HG03342 (cell line): ENCODE results near the gene NATD1.
"Not testable (repeated sequence)": the region's sequence is repeated elsewhere in the genome, so short reads cannot be mapped to it uniquely, and the experiment has no call there.

ENCODE experiments used
- ATAC-seq: cut with Tn5 transposase; IDR thresholded peaks from one replicate; pipeline ENCODE4 v1.9.1; 2021; ENCODE audit warnings: mild to moderate bottlenecking, moderate library complexity; ENCODE audit not compliant: unreplicated experiment

The NATD1 gene

DNA sequence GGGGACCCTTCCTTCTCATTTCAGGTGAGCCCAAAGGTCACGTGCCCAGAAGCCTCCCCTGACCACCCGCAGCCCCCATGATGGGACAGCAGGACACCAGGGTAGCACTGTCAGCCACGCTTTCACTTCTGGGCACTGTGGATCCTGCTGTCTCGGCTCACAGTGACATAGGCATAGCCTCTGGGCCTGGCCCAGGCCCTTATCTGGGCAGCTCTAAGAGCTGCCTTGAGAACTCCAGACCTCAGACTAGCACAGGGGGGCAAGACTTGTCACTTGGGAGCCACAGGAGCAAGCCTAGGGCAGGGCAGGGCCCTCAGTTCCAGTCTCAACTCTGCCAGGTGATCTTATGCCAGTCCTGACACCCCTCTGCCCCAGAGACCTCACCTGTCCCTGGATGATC lies 4.7 kb downstream of the NATD1 start:
- no peak for ATAC-seq

DNA sequence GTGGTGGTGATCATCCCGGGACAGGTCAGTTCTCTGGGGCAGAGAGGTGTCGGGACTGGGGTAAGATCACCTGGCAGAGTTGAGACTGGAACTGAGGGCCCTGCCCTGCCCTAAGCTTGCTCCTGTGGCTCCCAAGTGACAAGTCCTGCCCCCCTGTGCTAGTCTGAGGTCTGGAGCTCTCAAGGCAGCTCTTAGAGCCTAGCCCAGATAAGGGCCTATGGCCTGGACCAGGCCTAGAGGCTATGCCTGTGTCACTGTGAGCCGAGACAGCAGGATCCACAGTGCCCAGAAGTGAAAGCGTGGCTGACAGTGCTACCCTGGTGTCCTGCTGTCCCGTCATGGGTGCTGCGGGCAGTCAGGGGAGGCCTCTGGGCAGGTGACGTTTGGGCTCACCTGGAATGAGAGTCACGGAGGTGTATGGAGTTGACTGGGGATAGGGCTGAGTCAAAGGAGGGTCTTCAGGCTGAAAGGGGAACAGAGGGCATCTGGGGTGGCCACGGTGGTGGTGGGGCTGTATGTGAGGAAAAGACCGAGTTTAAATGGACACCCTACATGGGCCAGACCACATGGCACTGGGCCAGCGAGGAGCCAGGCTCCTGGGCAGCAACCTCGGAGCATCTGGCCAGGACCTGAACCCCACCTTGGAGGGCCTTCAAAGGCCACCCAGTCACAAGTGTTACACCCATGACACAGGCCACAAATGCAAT lies 5.5 kb downstream of the NATD1 start:
- ATAC-seq: no peak

DNA sequence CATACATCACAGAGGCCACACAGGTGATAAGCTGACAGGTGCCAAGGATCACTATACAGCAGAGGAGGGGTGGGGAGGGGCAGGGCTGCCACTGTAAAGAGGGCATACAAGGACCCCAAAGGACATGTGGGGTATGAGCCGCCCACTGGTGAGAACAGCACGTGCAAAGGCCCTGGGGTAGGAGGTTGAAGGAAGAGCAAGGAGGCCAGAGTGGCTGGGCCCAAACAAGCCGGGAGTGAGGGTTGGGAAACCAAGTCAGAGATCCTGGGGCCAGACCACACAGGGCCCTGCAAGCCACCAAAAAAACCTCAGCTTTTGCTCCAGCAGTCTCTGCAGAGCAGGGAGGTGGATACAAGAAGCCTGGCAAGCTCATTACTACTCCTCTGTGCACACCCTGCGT lies 6.5 kb downstream of the NATD1 start:
- no peak for ATAC-seq

DNA sequence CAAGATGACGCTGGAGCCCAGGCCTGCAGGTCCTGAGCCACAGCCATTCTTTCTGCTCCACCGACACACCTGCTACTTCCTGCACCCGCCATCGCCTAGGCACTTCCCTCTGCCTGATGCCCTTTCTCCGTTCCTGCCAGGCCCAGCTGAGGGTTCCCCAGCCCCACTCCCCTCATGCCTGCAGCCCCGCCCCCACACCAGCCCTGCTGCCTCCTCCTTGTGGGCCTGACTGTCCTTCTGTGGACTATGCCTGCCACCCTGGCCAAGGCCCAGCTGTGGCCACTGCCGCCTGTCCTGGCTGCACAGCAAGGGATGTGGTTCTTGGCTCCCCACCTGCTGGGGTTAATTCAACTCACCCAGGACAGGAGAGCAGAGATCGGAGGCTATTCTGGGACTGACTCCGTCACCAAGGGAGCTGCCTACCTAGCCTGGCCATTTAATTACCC lies 7.5 kb downstream of the NATD1 start:
- no peak for ATAC-seq

DNA sequence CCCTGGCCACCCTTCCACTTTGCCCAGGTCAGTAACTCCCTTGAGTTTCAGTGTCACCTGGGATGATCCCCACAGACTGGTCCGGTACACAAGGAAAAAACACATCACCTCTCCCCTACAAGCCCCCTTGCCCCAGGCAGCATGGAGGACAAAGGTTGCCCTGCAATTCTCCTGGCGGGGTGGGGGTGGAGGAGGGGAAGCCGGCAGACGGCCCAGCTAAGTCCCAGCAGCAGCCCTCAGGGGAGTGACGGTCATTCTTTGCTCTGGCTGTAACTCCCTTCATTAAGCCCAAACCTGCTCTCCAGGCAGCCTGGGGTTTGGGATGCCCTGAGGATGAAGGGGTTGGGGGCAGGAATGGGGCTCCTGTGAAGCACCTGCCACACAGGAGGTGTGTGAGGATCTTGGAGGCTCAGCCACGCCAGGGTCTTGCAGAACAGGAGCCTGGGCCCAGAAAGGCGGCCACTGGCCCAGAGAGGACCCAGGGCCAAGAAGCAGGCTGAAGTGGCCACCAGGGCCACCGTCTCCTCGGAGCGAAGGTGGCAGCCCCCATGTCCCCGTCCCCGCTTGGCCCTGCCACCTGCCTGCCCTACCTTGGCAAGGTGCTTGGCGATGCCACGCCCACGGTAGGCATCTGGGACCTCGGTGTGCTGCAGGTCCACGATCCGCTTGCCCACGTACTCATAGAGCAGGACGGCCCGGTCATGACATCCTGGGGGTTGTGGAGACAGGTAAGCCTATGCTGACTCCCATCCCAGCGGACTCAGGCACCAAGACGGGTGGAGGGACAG lies 9.5 kb downstream of the NATD1 start:
- no peak for ATAC-seq

DNA sequence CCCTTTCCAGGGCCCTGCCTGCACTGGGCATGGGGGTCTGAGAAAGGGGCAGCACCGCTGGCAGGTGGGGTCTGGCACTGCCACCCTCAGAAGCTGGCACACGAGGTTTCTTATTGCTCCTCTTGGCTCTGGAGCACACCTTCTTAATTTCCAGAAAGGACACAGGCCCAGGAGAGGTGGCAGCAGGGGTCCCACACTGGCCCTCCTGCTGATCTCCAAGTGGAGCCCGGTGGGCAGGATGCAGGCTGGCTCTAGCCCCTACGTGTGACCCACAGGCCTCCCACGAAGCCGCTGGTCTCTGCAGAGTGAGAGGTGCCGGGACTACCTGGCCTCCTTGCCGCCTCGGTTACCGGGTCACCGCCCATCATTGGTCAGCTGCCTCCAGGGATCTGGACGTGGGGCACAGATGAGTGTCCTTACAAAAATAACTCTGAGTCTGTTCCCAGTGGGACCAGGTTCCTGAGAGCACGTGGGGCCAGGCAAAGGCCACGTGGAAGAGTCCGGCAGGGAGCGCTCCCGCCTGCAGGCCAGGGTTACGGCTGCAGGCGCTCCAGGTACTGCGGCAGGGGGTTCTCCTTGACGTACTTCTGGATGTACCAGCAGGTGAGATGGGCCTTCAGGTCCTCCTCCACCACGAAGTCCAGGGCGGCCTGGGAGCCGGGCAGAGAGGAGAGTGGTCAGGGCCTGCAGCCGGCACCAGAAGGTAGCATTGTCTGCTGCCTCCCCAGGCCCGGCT lies 10.3 kb downstream of the NATD1 start:
- no peak for ATAC-seq

DNA sequence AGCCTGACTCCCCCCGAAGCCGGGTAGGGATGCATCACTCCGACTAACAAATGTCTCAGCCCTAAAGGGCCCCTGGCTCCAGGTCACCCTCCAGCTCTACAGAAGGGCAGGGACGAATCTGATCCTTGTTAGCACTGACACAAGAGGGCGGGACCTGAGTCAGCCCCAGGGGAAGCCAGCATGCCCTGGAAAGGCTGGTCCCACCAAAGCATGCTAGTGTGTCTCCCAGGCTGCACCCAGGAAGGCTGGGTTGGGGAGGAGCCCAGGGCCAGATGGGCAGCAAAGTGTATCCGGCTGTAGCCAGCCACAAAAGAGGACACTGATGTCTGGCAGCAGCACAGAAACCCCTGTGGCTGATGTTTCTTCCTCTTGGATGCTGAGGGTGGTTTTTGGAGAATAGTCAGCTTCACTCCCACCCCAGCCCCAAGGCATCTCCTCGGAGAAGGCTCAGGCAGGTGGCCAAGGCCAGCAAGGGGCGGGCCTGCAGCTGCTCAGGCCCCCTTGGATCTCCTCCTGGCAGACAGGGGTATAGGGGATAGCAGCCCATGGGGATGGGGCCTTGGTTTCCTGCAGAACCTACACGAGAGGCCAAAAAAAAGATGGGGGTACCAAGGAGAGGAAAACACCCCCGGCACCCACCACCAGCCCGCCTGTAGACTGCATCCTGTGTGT lies 11.0 kb downstream of the NATD1 start:
- ATAC-seq: no peak

DNA sequence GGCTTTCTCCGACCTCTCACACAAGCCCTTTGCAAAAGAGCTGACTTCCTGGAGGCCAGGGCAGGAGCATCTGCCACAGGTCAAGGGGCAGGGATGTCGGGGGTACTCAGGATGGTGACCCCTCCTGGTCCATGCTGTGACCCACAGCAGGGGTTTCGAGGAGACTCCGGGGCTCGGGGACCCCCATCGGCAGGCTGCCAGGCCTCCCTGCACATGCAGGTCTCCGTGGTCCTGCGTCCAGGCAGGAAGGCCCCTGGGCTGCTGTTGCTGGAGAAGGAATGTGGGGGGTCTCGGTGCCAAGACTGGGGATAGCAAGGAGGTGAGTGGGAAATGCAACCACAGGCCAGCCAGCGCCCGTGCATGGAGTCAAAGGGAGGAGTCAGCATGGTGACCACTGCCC lies 11.6 kb downstream of the NATD1 start:
- no peak for ATAC-seq

DNA sequence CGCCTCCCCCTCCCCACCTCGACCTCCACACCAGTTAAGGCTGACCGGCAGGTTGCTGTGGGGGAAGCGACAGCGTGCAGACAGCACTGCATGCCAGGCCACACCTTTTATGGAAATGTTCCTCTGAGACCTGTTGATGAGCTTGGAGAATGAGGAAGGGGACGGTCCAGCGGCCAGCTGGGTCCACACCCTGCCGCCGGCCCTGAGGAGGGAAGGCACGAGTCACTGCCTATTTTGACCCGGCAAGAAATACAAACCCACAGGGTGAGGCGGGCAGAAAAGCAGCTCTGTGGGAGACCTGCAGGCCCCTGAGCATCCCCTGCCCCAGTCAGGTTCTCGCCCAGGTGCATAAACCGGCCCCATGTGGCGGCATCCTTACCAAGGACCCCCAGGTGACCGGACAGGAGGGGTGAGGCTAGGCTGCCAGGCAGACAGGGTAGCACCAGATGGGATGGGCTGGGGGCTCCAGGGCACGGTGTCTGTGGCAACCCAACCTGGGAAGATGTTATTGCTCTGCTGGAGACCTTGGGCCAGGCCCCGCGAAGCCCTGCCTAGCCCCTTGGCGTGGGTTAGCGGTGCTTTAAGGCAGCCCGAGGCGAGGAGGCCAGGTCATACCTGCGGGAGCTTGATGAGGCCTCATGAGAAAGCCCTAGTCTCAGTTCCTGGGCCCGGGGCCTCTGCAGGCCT lies 12.7 kb downstream of the NATD1 start:
- no peak for ATAC-seq

DNA sequence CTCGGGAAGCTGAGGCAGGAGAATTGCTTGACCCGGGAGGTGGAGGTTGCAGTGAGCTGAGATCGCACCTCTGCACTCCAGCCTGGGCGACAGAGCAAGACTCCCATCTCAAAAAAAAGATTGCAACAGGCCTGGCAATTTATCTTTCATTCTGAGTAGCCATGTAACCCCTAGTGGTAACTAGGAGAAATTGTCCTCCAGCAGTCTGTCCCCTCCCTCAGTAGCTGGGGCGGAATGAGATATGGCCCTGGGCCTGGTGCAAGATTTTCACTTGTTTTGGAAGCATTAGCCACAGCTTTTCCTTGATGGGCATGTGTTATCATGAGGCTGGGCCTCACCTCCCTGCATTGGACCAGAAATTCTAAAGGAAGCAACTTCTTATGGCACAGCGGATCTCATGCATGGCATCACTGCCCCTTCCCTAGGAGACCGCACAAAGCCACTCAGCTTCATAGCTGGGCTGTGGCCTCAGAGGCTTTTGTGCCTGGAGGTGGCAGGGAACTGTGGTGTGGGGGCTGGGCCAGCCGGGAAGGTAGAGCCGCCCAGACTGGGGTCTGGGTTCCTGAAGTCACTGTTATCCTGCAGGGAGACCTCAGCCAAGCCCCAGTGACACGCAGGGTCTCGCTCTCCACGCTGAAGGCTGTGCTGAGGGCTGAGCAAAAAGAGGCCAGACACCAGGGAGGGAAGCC lies 13.4 kb downstream of the NATD1 start:
- no peak for ATAC-seq

DNA sequence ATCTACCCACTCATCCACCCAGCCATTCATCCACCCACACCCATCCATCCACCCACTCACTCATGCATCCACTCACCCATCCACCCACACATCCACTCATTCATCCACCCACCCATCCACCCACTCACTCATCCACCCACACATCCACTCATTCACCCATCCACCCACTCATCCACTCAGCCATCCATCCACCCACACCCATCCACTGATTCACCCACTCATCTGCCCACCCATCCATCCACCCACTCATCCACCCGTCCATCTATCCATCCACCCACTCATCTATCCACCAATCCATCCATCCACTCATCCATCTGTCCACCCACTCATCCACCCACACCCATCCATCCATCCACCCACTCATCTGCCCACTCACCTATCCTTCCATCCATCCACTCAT lies 17.3 kb downstream of the NATD1 start:
- no peak for ATAC-seq

DNA sequence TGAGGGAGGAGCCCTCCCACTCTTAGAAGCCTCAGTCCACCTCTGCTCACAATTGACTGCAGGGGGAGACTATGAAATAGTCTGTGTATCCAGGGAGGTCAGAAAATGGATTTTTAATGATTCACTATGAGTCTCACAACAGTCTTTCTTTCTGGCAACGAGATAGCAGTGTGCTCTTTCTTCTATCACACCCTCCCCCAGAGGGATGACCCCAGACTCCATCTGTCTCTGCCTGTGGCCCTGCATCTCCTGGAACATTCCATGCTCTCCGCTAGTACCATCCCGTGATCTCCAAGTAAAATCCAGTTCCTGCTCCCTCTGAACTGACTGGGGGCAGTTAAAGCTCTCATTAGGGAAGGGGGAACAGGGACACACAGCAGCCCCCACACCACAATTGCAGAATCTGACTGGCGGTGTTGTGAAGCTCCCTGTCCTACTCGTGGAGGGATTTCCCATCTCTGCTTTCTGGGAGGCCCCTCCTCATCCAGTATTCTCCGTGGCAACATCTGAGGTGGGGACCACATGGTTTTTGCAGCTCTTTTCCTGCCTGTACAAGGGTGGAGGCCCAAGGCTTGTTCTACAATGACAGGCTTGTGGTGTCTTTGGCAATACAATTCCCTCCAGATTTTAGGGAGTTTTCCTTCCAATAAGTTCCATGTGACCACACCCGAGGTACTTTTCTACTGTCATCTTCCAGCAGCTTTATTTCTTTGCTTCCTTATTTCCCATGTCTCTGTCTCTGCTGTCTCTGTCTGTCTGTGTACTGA lies 19.4 kb downstream of the NATD1 start:
- no peak for ATAC-seq

DNA sequence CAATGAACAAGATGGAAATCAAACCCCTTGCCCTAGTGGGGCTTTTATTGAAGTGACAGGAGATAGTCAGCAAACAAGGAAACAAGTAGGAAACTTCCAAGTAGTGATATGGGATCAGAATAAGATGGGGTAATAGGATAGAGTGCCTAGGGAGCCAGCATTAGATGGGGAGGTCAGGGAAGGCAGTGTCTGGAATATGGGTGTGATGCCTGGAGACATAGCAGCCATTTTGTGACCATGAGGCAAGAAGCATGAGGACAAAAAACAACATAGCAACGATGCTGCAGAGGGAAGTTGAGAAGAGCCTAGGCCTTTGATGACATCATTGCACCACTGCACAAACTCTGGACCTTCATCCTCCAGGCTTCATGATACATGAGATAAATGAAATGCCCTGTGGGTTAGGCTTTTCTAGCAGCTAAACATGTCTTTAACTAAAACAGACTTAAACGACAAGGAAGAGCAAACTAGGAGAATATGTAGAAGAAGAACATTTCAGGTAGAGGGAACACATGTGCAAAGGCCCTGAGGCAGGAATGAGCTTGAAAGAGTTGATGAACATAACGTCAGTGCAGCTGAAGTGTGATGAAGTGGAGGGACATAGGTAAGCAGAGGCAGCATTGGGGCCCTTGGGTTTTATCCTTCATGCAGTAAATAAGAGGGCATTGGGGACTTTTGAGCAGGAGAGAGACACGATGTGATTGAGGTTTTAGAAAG lies 21.0 kb downstream of the NATD1 start:
- no peak for ATAC-seq

DNA sequence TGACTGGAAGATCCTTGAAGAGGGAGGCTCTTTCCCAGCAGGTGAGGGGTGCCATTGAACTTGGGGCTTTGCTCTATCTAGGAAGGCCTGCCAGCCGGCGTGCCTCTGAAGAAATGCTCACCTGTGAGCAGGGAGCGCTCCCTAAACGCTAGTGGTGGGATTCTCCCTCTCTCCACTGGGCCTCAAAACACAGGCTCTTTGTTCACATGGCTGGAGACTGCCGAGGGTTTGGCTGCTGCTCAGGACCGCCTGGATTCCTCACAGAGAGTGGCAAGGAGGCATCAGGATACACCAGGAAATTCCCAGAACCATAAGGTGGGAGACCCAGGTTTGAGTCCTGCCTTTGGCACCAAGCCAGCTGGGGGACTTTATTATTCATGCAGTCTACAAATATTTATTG lies 21.7 kb downstream of the NATD1 start:
- ATAC-seq: no peak

DNA sequence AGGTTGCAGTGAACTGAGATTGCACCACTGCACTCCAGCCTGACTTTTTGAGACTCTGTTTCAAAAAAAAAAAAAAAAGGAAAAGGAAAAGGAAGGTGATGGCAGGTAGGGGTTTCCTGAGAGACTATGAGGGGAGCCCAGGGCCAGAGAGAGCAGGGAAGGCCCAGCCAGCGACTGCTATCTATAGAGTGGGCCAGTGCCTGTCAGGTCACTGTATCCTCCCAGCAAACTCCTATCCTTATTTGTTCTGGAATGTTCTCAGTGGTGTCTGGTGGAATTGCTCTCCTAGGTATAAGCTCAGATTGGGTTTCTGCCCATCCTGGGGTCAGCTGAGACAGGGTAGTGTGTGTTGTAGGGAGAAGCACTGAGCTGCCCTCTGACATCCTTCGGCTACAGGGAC lies 24.4 kb downstream of the NATD1 start:
- no peak for ATAC-seq

DNA sequence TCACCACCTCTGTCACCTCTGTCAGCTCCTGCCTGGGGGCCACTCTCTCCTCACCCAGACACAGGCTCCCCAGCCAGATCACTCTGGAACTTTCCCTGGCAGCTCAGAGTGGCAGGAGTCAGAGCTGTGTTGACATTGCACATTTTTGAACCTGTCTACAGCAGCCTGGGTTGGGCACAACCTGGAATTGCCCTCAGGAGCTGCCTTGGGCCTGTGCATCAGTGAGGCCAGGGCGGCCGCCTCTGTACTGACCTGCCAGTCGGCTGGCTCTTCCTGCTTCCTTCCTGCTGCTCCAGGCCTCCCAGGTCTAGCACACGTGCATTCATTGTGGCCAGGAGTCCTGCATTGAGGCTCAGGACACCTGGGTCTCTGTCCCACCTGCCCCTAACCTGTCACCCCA lies 25.1 kb downstream of the NATD1 start:
- ATAC-seq: no peak

DNA sequence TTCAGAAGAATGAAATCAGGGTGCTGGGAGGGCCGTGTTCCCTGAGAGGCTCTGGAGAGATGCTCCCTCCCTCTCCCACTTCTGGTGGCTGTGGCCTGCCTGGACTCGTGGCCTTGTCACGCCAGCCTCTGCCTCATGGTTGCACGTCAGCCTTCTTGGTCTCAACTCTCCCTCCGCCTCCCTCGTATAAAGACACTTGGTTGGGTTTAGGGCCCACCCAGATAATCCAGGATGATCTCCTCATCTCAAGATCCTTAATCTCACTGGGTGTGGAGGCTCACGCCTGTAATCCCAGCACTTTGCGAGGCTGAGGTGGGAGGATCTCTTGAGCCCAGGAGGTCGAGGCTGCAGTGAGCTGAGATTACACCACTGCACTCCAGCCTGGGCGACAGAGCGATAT lies 25.9 kb downstream of the NATD1 start:
- not testable (repeated sequence) for ATAC-seq

DNA sequence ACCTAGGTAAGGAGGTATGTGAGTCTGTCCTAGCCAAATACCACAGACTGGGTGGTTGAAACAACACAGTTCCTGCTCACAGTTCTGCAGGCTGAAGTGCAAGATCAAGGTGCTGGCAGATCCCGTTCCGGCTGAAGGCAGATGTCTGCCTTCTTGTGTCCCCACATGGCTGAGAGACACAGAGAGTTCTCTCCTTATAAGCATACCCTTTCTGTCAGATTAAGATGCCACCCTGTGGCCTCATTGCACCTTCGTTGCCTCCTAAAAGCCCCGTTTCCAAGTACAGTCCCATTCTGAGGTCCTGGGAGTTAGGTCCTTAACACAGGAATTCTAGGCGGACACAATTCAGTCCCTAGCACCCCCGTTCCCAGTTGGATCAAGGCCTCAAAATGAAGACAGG lies 30.1 kb downstream of the NATD1 start:
- ATAC-seq: no peak
